HUES48 (cell line): ENCODE results near the gene TOMT.

Source experiments
- H3K27ac ChIP-seq: one replicate; pipeline ENCODE4 v1.7.0; 2013; ENCODE audit warnings: low read depth, low read length, inconsistent platforms
- H3K27me3 ChIP-seq: 2 replicates; pipeline ENCODE4 v1.6.1; 2013; ENCODE audit warnings: mild to moderate bottlenecking, low read length; ENCODE audit not compliant: control insufficient read depth, insufficient read depth
- H3K36me3 ChIP-seq: 2 replicates; pipeline ENCODE4 v1.6.1; 2013; ENCODE audit warnings: low read length; ENCODE audit not compliant: control insufficient read depth, insufficient read depth
- H3K4me1 ChIP-seq: 2 replicates; pipeline ENCODE4 v1.6.1; 2013; ENCODE audit warnings: mild to moderate bottlenecking, low read length; ENCODE audit not compliant: control insufficient read depth, insufficient read depth
- H3K4me3 ChIP-seq: 2 replicates; pipeline ENCODE4 v1.5.1; 2013; ENCODE audit warnings: mild to moderate bottlenecking, low read depth, low read length
- H3K9ac ChIP-seq: 2 replicates; pipeline ENCODE4 v1.6.1; 2013; ENCODE audit warnings: mild to moderate bottlenecking, low read depth, low read length, moderate library complexity
- H3K9me3 ChIP-seq: 2 replicates; pipeline ENCODE4 v1.6.1; 2013; ENCODE audit warnings: low read length; ENCODE audit not compliant: control insufficient read depth, insufficient read depth

Gene TOMT

DNA sequence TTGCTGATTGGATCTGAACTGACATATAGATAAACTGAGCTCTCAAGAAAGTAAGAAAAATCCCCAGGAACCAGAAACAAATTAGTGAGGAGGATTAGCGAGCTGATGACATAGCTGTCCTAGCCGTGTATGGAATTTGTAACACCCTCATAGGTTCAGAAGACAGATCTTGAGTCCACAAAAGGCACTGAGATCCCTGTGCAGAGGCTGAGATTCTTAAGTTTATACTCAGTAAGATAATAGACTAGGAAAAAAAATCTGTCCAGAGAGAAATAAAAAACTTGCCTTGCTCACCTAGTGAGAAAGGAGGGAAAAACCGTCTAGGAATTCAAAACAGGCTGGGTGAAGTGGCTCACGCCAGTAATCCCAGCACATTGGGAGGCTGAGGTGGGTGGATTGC is 30.0 kb upstream of the TOMT start:
- no peak overlapping the region for H3K4me3 ChIP-seq
- H3K9me3 ChIP-seq: no peaks in the 10 kb centered on the region
- H3K9ac ChIP-seq: no peak overlapping the region
- H3K36me3 ChIP-seq: 0 out of 2 replicates have a peak, but pooled peaks cover 8% of the 10 kb centered on the region
- no peak overlapping the region for H3K27ac ChIP-seq
- no peaks in the 10 kb centered on the region for H3K27me3 ChIP-seq
- H3K4me1 ChIP-seq: peaks cover 8% of the 10 kb centered on the region

DNA sequence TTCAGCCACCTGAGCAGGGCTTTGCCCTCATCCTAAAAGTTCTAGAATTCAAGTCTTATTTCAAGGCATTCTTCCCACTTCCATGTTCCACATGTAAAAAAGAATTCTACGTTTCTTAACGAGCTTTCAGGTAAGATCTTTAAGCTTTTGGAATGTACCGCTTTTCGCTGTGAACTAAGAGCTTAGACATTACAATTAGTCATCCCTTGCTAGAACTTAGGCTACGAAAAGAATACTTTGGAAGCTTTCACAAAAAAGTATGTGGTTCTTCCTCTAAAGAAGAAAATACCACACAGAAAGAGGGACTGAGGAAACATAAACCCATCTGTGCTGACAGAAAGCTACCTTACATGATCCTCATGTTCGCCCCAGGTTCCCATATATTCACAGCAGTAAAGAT is 27.2 kb upstream of the TOMT start:
- peak overlapping the region; percentile 25 for H3K4me3 ChIP-seq

GRCh38 chr11:72079819-72080325 is 25.9 kb upstream of the TOMT start:
- H3K27ac ChIP-seq: peak overlapping the region; percentile 99
- H3K9ac ChIP-seq: peak overlapping the region; percentile 76
- H3K9me3 ChIP-seq: no peaks in the 10 kb centered on the region
- H3K4me3 ChIP-seq: peak overlapping the region; percentile 91
- H3K36me3 ChIP-seq: 0 out of 2 replicates have a peak, but pooled peaks cover 8% of the 10 kb centered on the region
- no peaks in the 10 kb centered on the region for H3K27me3 ChIP-seq
- peaks cover 12% of the 10 kb centered on the region for H3K4me1 ChIP-seq

More for the DNA sequence above, 27.2 kb upstream of the TOMT start:
- no peaks in the 10 kb centered on the region for H3K9me3 ChIP-seq
- H3K27ac ChIP-seq: peak overlapping the region; percentile 10
- H3K9ac ChIP-seq: no peak overlapping the region
- H3K27me3 ChIP-seq: no peaks in the 10 kb centered on the region
- 0 out of 2 replicates have a peak, but pooled peaks cover 8% of the 10 kb centered on the region for H3K36me3 ChIP-seq
- peaks cover 12% of the 10 kb centered on the region for H3K4me1 ChIP-seq

DNA sequence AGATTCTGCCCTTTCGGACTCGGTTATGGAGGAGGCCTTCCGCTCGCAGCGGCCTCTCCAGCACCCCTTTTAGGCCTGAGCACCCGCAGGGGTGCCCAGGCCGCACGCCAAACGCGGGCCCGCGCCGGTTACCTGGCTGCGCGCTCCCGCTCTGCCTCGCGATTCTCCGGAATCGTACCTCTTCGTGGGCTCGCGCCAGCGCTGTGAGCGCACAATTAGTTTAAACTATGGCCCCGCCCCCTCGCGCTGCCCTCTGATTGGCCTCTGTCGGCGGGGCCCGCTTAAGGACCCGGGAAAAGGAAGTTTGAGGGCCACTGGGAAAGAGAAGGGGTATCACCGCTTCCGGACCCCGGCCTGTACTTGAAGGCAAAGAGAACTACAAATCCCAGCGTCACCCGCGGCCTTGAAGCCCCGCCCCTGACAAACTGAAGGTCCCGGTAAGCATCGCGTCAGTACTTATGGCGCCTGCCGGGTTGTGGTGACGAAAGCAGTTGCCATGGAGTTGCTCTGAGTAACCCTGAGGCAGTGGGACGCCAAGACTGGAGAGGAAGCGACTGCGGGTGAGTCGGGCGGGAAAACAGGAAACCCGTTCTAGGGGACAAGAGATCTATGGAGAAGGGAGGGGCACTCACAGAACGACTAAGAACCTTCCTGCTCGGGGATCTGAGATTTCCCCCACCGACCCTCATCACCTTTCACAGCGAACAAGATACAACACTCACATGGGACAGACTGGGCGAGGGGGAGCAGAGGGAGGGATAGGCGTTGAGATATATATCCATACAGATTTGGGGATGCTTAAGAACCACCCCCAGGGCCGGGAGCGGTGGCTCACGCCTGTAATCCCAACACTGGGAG is 25.2 kb upstream of the TOMT start, which contains the start of the genes LRRC51 and NUMA1:
TSS of gene LRRC51 (plus strand) at position 525 of the 858 bp plus-strand sequence. CDS start 8,234 bp downstream, outside the sequence.
TSS of gene NUMA1 (minus strand) at position 217 of the 858 bp plus-strand sequence. CDS start 44,599 bp downstream, outside the sequence.
- no peaks in the 10 kb centered on the region for H3K9me3 ChIP-seq
- 0 out of 2 replicates have a peak, but pooled peaks cover 7% of the 10 kb centered on the region for H3K36me3 ChIP-seq
- H3K4me1 ChIP-seq: peaks cover 12% of the 10 kb centered on the region
- peak within 1 kb of the TSS; percentile 91 for H3K4me3 ChIP-seq
- H3K9ac ChIP-seq: peak within 1 kb of the TSS; percentile 79
- no peaks in the 10 kb centered on the region for H3K27me3 ChIP-seq
- peak within 1 kb of the TSS; percentile 99 for H3K27ac ChIP-seq

- Histone ChIP-seq H3K27ac (peak overlapping the region; percentile 99), H3K4me3 (peak overlapping the region; percentile 60), H3K27me3 (no peaks in the 10 kb centered on the region), H3K4me1 (peaks cover 12% of the 10 kb centered on the region), H3K9ac (peak overlapping the region; percentile 79), H3K9me3 (no peaks in the 10 kb centered on the region), H3K36me3 (0 out of 2 replicates have a peak, but pooled peaks cover 3% of the 10 kb centered on the region)
These were observed 24.5 kb upstream of the TOMT start for GRCh38 chr11:72081184-72081644.

GRCh38 chr11:72081821-72082453 is 23.8 kb upstream of the TOMT start:
- no peak overlapping the region for H3K4me3 ChIP-seq
- no peak overlapping the region for H3K9ac ChIP-seq
- no peaks in the 10 kb centered on the region for H3K9me3 ChIP-seq
- H3K4me1 ChIP-seq: peaks cover 12% of the 10 kb centered on the region
- peak overlapping the region; percentile 99 for H3K27ac ChIP-seq
- no peaks in the 10 kb centered on the region for H3K27me3 ChIP-seq
- H3K36me3 ChIP-seq: 0 out of 2 replicates have a peak, but pooled peaks cover 3% of the 10 kb centered on the region

GRCh38 chr11:72083414-72083813 is 22.3 kb upstream of the TOMT start:
- H3K4me3 ChIP-seq: no peak overlapping the region
- no peaks in the 10 kb centered on the region for H3K36me3 ChIP-seq
- H3K4me1 ChIP-seq: peaks cover 12% of the 10 kb centered on the region
- no peak overlapping the region for H3K9ac ChIP-seq
- no peaks in the 10 kb centered on the region for H3K27me3 ChIP-seq
- no peaks in the 10 kb centered on the region for H3K9me3 ChIP-seq
- H3K27ac ChIP-seq: no peak overlapping the region

DNA sequence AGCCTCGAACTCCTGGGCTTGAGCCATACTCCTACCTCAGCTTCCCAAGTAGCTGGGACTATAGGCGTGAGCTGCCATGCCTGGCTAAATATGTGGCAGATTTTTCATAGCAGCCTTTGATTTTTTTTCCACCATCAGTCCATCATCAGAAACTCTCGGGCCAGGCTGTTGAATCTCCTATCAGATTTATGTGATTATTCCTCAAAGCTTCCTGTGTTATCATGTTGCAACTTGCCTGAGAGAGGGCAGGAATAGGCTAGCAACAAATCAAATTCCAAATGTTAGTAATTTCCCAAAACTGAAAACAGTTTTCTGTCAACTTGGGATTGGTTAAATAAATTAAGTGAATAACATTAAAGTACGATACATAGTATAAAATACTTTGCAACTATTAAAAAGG is 21.6 kb upstream of the TOMT start:
- H3K36me3 ChIP-seq: no peaks in the 10 kb centered on the region
- no peaks in the 10 kb centered on the region for H3K27me3 ChIP-seq
- H3K9me3 ChIP-seq: no peaks in the 10 kb centered on the region
- H3K9ac ChIP-seq: no peak overlapping the region
- no peak overlapping the region for H3K4me3 ChIP-seq
- H3K4me1 ChIP-seq: peaks cover 7% of the 10 kb centered on the region; the same call in 1 of the 2 replicates
- no peak overlapping the region for H3K27ac ChIP-seq

DNA sequence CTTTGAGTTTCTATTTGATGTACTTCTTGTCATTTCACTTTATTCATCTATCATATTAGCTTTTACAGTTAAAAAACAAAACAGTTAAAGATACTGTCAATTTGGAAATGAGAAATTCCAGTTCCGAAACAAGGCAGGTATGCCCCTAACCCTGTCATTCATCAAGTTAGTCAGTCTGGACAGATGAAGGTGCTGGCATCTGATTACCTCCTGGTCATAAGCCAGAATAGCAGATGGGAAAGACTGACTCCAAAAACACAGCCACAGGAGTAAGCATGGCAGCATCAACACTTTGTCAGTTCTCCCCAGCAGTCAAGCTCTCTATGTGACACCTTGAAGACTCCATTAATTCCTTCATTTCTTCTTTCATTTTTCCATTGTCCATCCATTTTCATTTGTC is 20.8 kb upstream of the TOMT start:
- no peak overlapping the region for H3K27ac ChIP-seq
- no peaks in the 10 kb centered on the region for H3K27me3 ChIP-seq
- no peak overlapping the region for H3K4me3 ChIP-seq
- peaks cover 7% of the 10 kb centered on the region; the same call in 1 of the 2 replicates for H3K4me1 ChIP-seq
- H3K9me3 ChIP-seq: no peaks in the 10 kb centered on the region
- no peak overlapping the region for H3K9ac ChIP-seq
- H3K36me3 ChIP-seq: no peaks in the 10 kb centered on the region

DNA sequence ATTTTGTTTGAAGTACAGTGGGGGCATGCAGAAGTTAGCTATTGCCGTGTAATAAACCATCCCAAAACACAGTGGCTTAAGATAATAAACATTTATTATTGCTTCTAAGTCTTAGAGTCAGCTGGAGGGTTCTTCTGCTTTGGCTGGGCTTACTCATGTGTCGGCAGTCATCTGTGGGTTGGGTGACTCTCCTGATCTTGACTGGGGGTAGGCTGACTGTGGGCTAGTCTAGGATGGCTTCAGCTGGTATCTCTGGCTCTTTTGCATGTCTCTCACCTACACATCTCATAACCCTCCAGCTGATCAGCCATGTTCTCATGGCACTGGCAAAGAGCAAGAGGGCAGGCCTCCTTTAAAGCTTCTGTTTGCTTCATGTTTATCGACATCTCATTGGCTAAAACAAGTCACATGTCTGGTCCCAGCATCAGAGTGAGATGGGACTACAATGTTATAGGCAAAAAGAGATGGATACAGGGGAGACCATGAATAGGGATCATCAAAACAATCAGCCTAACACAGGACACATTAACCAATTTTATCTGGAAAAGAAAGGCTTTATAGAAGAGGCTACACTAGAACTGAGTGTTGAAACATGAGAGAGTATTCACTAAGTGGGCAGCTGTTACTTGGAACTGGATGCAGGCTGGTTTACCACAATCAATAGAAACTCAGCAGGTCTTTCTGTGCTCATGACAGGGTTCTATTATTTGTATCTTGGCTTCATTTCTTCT is 19.9 kb upstream of the TOMT start:
- Histone ChIP-seq H3K27ac (no peak overlapping the region), H3K4me1 (peaks cover 7% of the 10 kb centered on the region; the same call in 1 of the 2 replicates), H3K36me3 (peaks cover 6% of the 10 kb centered on the region; the same call in 1 of the 2 replicates)

More for the DNA sequence above, 19.9 kb upstream of the TOMT start:
- Histone ChIP-seq H3K4me3 (no peak overlapping the region), H3K27me3 (no peaks in the 10 kb centered on the region), H3K9ac (no peak overlapping the region), H3K9me3 (no peaks in the 10 kb centered on the region)
